ENCODE data around the gene TBC1D10A.
A peak's percentile ranks its signal among the peaks of the same experiment; 100 is the strongest.

Gene TBC1D10A

DNA sequence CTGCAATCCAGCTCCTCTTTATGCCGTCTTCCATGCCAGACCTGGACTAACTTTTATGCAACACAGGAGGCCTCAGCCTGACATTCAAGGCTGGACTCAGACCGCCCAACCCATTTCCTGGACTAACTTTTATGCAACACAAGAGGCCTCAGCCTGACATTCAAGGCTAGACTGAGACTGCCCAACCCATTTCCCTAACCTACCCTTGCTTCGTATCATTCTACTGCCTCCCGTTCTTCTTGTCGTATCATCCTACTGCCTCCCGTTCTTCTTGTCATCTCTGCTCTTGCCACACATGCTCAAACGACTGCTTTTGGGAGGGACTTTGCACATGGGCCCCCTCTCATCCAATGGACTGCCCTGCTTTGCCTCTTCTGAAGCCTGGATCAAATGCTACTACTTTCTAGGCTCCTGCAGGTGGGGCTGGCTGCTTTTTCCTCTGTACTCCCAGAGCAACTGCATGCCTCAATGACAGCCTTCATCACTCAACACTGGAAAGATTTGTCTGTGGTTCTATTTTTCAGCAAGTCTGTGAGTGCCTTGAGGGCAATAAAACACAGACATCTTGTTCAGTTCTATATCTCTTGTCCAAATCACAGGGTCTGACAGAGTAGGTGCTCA is 7.8 kb downstream of the TBC1D10A start:
- no peak for DNase-seq

DNA sequence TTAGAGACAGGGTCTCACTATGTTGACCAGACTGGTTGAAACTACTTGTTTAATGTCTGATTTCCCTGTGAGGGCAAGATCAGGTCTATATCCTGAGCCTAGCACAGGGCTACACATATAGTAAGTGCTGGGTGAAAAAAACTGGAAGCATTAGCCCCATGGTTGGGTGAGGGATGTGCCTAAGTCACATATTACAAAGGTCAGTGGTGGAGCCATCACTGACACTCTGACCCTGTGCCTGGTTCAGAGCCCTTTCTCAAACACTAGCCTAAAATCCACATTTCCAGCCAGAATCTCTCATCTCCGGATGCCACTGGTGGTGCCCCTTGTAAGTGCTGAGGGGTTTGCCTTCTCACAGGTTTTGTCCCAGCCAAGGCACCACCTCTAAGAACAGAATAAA is 9.0 kb downstream of the TBC1D10A start:
- no peak for DNase-seq

DNA sequence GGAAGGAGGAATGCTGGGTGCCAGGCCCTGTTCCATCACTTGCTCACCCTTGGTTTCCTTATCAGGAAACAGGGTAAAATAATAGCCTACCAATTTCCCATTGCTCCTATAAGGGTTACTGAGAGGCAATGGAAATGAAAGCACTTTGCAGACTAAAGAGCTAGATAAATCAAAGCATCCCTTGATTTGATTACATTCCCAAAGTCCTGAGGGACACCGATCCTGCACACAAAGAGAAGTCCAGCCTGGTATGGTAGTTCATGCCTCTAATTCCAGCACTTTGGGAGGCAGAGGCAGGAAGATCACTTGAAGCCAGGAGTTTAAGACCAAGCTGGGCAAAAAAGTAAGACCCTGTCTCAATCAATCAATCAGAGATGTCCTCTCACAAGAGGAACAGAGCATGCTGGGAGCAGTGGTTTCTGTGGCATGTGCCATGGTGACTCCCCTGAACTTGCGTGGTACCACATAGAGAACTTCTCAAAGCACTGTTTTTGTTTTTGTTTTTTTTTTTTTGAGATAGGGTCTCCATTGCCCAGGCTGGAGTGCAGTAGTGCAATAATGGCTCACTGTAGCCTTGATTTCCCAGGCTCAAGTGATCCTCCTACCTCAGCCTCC is 10.7 kb downstream of the TBC1D10A start:
- DNase-seq, result no peak

DNA sequence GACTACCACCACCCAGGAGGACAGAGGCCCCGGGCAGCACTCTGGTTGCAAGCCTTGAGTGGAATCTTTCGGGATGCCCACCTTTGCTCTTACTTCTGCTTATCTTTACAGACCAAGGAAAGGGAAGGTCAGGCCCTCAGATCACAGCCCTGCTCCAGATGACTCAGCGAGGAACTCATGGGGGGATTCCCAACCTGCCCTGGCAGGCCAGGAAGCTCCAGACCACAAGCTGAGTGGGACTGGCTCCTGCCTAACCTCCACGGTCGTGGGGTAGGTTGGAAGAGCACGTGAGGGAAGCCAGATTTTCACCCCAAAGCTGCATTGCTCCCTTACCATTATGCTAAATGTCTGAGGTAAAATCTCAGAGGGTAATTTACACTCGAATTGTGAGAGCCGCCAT is 11.8 kb downstream of the TBC1D10A start:
- DNase-seq, result no peak

DNA sequence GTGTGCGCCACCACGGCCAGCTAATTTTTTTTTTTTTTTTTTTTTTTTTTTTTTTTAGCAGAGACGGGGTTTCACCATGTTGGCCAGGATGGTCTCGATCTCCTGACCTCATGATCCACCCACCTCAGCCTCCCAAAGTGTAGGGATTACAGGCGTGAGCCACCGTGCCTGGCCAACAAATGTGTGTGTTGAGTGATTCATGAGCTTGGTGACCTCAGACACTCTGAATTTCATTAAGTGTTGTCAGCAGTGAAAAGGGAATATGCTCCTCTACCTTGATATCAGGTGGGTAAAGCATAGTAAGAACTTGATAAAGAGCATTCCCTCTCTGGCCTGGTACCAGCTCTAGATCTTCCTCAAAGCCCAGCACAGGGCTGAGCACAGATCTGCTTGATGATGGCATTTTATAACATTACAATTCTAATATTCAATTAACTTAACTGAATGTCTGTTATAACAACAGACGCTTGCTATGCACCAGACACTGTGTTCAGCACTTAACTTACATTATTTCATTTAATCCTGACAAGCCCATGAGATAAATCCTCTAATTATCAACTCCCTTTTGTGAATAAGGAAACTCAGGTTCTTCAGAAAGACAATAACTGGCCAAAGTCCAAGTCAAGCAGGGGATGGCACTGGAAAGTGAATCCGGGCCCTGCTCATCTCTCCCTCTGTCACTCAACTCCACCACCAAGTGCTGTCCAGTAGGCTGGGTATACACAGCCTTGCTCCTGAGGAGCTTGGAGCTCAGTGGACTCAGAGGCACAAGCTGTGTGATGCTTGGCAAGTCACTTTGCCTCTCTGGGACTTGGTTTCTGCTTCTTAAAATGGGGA is 13.0 kb downstream of the TBC1D10A start:
- DNase-seq, result no peak

DNA sequence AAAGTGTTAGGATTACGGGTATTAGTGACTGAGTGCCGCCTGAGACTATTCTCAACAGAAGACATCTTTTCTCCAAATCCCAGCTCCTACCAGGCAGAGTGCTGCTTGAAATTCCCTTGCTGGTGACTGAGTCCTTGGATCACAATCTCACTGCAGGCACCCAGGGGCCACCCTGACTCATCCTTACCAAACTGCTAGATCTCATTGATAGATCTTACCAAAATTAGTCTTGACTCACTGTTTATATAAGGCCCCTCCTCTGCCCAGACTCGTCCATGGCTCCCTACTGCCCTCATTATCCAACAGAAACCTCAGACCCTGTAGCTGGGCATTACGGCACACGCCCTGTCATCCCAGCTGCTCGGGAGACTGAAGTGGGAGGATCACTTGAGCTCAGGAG is 14.7 kb downstream of the TBC1D10A start:
- DNase-seq, result peak; percentile 79

DNA sequence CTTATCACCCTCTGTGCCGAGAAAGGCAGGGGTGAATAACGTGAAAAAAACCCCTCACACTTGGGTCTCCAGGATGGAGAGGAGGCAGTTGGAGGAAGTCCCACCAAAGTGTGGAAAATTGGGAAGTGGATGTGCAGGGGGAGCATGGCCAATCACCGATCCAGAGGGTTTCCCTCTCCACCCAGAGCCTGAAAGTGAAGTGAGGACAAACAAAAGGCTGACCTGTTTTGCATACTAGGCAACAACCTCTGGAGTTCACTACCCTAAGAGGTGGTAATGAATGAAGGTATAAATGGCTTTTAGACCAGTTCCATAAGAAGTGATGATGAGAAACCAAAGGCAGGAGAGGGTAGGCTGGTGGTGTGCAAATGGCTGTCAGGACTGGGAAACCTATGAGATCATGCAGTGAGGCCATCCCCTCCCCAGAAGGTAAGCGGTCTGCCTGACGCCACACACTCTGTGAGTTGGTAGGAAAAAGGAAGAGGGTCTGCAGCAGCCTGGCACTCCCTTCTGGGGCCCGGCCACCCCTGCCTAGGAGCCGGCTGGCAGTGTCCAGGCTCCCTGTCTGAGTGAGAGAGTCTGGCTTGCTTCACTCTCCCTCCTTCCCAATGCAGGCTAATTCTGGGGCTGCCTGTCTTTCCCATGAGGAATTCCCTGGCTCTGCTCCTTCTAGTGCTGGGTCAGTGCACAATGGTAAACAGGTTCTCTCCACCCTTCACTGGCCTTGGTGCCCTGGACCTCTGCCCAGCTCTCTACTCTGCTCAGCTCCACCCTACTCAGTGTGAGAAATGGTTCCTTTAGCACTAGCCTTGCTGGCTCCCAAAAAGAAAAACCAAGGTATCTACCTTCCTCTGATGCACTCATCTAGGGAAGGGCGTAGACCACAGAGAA is 15.6 kb downstream of the TBC1D10A start:
- DNase-seq, result peak; percentile 49

DNA sequence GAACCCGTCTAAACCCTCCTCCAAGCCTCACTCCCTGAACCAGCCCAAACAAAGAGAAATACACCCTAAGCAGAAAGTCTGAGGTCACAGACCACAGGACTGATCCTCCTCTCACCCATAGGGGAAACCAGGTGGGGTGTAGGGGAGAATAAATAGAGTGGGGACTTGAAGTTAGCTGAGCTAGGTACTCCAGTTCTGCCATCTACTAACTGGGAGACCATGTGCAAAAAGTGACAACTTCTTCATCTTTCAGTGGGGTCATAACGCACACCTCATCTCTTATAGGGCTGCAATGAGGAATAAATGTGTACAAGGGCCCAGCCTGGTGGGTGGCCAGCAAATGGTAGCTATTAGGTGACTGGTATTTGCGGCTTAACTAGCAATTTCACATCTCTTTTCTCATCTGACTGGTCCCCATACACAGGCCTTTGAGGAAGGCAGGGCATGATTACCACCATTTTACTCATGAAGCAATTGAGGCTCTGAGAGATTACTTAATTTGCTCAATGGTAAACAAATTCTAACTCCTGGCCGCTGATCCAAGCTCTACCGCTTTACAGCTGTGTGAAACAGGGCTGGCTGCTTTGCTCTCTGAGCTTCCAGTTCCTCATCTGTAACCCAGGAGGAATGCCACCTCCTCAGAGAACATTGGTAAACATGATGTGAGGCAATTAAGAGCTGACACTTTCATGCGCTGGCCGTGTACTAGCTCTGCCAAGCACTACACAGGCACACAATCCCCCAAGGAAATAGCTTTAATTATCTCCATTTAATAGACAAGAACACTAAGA is 16.6 kb downstream of the TBC1D10A start:
- DNase-seq, result peak; percentile 59

DNA sequence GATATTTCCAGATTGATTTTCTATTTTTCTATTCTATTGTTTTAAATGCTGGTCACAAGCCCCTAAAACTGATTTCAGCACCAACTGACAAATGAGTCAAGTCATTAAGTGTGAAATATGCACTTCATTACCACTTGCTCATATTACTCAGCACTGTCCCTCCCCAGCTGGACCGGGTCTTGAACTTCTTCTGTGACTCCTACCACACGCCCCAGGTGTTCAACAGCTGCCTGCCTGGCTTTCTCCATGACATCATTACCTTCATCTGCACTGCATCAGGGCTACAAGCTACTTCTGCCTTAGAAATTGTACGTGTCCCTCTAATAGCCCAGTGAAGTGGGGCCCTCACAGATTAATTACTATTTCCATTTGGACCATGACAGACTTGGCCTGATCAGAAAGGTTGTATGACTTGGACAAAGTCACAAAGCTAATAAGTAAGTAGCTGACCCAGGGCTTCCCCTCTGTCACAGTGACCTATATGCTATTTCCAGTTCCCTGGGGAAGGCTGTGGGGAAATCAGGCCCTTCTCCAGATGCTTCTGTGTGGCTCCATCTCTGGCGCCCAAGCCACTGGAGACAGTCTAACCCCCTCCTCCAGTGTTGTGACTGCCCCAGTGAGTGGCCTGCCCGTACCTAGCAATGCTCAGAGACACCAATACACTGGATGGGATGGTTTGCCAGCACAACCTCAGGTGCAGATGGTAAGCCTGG is 18.1 kb downstream of the TBC1D10A start:
- peak; percentile 78 for DNase-seq

DNA sequence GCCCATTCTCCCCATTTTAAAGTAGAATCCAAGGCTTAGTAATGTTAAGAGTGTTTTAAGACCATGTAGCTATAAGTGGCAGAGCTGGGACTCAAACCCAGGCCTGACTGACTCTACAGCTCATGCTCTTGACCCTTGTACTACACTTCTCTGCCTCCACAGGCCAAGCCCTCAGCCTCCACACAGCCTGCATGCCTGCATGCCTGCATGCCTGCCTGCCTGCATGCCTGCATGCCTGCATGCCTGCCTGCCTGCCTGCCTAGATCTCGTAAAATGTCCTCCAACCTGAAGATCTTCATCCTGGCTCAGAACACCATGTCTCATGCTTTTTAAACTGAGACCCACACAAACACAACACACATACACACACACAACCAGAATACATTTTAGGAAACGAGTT is 18.6 kb downstream of the TBC1D10A start:
- DNase-seq, result no peak

DNA sequence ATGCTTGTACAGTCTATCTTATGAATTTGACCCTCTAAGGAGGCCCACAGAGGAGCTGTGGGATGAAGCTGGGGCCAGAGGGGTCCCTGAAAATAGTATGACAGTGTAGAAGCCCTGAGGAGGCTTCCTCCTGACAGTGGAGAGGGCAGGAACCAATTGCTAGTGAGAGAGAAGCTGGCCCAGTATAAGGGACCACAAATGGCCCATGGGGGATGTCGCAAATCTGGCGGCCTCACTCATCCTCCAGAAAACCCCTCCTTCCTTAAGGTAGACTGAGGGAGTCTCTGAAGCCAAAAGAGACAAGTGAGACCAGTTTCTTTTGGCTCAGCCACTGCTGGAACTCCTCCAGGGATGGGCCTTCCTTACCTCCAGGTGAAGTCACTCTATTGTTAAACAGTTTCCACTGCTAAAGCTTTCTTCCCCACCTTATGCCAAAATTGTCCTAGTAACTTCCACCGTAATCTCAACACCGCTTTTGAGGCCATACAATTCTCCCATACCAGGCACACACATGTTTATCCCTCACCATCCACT is 19.6 kb downstream of the TBC1D10A start:
- no peak for DNase-seq

DNA sequence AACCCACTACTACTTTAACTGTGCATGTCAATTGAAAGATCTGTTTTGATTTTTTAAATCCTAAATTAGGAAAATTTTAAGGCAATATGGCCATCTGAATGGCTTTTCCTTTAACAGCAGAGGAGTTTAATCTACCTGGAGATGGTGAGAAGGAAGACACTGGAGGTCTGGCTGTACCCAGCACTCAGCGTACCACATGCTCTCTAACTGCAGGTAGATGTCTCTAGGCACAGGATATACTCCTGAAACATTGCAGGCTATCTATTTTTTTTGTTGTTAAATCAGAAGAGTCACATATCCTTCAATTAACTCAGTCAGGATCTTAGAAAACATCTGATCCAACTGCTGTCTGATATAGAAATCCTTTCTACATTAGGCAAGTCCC is 20.1 kb downstream of the TBC1D10A start:
- no peak for DNase-seq

DNA sequence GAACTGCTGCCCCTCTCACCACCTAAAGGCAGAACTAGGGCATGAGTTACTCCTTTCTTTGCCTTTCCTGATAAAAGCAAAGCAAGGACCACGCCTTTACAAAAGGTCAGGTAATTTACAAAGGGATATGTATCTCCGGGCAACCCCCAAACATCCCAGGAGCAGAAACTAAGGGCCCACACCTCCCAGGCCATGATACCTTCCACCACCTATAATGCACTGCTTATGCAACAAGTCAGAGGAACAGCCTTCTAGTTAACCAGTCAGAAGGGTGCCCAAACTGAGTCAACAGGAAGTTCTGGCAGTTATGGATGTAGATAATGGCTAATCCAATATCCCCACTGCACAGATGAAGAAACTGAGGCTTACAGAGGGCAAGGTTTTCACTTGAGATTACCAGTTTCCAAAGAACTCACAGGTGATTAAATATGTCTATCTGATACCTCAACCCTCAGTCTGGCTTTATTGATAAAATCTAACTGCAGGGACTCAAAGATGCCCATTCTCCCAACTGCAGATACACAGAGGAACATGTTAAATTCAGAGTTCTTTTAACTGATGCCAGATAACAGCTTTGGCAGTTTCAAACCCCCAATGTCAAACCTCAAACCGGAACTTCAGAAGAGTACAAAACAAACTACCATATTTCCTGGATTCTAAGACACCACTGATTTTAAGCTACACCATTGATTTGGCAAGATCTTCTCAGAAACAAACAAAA is 20.7 kb downstream of the TBC1D10A start:
- DNase-seq, result no peak

DNA sequence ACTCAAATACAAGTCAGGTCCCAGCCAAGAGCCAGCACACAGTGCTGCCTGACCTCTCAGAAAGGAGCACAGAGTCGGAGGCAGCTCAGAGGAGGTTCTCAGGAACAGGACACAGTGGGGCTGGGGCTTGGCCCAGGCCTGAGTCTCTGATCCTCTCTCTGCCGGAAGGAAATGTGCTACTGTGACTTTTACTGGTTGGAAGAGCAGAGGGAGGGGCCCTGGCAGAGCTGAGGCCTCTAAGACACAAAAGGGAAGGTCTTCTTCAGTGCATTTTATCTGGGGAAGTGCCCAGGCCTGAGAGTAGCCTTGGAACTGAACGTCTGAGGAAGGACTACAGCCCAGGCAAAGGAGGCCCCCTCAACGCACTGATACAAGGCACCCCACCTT is 21.2 kb downstream of the TBC1D10A start:
- no peak for DNase-seq

DNA sequence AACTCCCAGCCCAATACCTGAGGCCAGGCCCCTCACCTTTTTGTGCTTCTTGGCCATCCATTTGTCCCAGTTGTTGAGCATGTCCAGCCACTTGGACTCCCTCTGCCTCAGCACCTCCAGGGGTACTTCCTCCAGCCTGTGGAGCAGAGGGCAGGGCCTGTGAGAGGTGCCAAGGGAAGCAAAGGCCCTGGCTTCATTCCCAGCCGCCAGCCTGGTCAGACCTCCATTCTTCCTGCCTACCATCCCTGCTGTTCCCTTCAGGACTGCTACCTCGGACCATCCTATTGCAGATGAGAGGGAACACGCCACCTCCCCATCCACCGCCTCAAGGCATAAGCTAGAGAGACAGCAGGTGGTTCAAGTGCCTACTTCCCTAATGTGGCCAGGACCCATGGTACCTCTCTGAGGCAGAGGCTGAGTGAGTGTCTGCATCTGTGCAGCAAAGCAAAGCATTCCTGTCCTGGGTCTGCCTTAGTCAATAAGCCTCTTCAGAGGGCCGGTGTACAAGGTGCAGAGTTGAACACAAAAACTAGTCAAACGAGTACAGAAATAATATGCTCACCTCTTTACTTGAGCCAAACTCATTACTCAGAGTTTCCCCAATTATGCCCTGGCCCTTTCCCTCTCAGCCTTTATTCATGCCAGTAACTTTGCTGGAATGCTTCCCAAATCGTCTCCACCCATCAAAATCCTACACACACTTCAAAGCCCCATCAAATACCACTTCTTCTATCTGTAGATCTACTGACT is 22.1 kb downstream of the TBC1D10A start:
- DNase-seq, result no peak

DNA sequence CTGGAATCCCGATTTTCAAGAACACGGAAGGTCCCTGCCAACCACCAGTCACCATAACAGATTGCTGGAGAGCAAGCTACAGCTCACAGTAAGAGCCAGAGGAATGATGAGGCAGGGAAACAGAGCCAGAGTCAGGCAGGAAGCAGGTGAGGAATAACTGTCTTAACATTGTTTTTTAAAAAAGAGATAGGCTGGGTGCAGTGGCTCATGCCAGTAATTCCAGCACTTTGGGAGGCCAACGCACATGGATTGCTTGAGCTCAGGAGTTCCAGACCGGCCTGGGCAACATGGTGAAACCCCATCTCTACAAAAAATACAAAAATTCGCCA is 24.0 kb downstream of the TBC1D10A start:
- DNase-seq, result no peak

DNA sequence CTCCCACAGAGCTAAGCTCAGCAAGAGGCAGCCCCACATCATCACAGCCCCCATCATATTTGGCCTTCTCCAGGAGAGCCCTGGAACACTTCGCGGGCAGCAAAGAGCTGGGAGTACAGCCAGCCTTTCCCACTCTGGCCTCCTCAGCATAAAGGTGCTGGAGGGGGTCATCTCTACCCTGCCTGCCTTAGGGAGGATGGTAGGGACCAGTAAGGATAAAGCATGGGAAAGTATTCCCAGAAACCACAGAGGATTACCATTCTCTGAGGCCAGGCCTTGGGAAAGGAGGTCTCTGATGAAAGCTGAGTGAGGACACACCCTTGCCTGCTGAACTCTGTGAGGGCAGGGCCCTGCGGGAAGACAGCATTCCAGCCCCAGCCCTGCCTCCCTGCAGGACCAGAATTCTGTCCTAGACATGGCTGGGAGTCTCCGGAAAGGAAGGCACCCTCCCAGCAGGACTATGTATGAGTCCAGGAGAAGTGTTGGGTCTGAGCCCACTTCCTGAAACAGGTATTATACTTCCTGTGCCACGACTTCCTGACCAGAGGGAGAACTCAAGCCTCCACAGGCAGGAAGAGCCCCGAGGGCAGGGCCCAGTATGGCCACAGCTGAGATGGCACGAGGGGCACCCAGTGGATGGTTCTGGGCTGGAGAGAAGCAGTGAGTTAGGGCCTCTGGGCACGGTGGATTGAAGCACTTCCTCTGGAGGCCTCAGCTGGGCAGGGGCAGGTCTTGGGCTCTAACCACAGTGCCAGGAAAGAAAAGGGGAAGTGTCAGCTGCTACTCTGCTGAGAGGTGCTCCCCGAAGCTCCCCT is 24.5 kb downstream of the TBC1D10A start:
- peak; percentile 42 for DNase-seq

DNA sequence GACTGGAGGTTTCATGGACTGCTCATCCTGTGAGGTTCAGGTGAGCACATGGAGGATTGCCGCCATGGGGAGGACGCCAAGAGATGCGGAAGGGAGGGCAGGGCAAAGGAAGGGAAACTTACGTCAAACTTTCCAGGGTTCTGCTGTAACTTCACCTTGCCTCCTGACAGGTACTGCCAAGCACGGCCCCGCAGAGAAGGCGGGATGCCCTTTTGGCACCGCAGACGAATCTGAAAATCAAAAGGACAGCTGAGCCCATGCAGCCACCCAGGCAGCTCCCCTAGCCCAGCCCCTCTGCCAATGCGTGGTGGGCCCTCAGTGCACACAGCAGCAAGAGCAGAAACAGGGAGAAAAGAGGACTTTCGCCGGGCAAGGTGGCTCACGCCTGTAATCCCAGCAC is 27.4 kb downstream of the TBC1D10A start:
- no peak for DNase-seq

Data from HCEC 1CT (cell line).